Hepatocyte (in vitro differentiated cells): ENCODE data around the gene TRPV3.

Experiments
- EZH2 ChIP-seq: fragments of 200-600 bp; sonication (generic); IDR thresholded peaks from 2 replicates; pipeline ENCODE4 v1.6.1; 2016; ENCODE audit warnings: antibody characterized with exemption, mild to moderate bottlenecking, borderline replicate concordance
- TF ChIP-seq, protein P1 (sequence below): fragments of 200-600 bp; sonication (generic); IDR thresholded peaks from 2 replicates; pipeline ENCODE4 v1.5.1; 2016; ENCODE audit warnings: antibody characterized with exemption, mild to moderate bottlenecking; ENCODE audit not compliant: poor library complexity

GRCh38 chr17:3553419-3554401 is 3.9 kb downstream of the TRPV3 start:
- no peak for TF ChIP-seq EZH2
- TF ChIP-seq, protein P1, sequence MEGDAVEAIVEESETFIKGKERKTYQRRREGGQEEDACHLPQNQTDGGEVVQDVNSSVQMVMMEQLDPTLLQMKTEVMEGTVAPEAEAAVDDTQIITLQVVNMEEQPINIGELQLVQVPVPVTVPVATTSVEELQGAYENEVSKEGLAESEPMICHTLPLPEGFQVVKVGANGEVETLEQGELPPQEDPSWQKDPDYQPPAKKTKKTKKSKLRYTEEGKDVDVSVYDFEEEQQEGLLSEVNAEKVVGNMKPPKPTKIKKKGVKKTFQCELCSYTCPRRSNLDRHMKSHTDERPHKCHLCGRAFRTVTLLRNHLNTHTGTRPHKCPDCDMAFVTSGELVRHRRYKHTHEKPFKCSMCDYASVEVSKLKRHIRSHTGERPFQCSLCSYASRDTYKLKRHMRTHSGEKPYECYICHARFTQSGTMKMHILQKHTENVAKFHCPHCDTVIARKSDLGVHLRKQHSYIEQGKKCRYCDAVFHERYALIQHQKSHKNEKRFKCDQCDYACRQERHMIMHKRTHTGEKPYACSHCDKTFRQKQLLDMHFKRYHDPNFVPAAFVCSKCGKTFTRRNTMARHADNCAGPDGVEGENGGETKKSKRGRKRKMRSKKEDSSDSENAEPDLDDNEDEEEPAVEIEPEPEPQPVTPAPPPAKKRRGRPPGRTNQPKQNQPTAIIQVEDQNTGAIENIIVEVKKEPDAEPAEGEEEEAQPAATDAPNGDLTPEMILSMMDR: no peak
